ENCODE results near the gene PM20D1.
A peak's percentile ranks its signal among the peaks of the same experiment; 100 is the strongest.

PM20D1 gene

DNA sequence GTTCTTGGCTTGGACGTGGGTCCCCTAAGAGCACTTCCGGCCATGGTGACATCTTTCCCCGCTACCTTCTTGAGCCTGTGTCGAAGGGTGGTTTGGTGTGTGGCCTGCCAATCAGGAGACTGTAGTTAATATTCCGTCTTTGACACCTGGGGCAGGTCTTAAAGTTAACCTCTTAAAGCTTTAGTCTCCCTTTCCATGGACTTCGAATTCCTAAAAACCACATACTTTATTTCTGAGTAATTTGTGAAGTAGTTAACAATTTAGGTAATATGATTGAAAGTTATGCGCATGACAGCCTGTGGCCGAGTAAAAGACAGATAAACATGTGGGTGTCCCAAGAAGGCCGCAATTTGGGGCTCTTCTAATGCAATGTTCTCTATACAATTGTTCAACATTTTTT is 64.5 kb downstream of the PM20D1 start:
- no peak overlapping the region for H3K4me3 ChIP-seq (replicated peaks; ENCODE audit: low read depth, low read length)
- TF ChIP-seq CTCF (IDR thresholded peaks at IDR 0.05; ENCODE audit: low read length, missing control alignments) = no peak
- no peak for DNase-seq (ENCODE audit: low read depth)

GRCh38 chr1:205783904-205784303 is 66.0 kb downstream of the PM20D1 start:
- TF ChIP-seq CTCF (IDR thresholded peaks at IDR 0.05; ENCODE audit: low read length, missing control alignments) = no peak
- no peak overlapping the region for H3K4me3 ChIP-seq (replicated peaks; ENCODE audit: low read depth, low read length)
- peak; percentile 29 for DNase-seq (ENCODE audit: low read depth)

GRCh38 chr1:205783433-205783795 is 66.5 kb downstream of the PM20D1 start:
- no peak for DNase-seq (ENCODE audit: low read depth)
- no peak overlapping the region for H3K4me3 ChIP-seq (replicated peaks; ENCODE audit: low read depth, low read length)
- TF ChIP-seq CTCF (IDR thresholded peaks at IDR 0.05; ENCODE audit: low read length, missing control alignments) = no peak

DNA sequence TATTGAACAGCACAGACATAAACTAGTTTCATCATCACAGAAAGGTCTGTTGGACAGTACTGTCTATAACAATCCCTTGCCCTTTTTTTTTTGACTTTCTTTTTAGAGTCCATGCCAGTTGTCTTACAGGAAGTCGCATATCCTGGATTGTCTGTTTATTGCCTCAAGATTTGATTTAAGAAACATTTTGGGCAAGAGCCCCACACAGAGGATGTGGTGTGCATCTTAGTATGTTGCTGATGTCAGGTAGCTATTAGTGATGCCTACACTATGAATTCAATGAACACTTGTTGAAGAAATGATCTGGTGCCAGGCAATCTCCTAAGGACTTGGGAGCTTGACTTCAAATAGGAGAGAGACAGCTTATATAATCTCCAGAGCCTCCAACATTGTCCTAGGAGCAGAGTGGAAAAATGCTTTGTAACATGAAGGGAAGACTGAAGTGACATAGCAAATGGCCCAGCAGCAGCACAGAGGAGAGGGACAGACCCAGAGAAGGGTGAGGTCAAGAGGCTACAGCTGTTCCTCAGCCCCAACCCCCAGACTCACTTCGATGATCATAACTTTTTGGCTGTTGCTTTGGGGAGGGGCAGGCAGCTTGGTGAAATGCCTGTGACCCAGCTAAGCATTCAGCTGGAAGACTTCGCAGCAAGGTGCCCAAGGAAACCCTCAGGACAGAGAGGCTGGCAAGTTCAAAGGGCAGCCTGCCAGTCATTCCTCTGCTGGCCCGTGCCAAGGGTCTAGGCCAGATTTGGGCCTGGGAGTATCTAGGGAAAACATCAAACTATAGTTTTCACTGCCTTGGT is 67.1 kb downstream of the PM20D1 start:
- no peak for TF ChIP-seq CTCF (IDR thresholded peaks at IDR 0.05; ENCODE audit: low read length, missing control alignments)
- H3K4me3 ChIP-seq (replicated peaks; ENCODE audit: low read depth, low read length) = no peak overlapping the region
- DNase-seq (ENCODE audit: low read depth) = no peak

DNA sequence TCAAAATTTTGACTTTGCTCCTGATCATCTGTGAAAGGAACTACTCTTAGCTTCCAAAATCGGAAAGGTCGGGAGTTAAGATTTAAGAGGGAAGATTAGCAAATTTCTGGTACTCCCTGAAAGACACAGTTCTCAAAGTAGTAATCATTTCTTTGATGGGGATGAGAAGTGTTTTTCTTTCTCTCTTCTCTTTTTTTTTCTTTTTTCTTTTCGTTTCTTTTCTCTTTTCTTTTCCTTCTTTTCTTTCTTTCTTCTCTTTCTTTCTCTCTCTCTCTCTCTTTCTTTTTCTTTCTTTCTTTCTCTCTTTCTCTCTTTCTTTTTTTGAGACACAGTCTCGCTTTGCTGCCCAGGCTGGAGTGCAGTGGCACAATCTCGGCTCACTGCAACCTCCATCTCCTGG is 69.6 kb downstream of the PM20D1 start:
- no peak overlapping the region for H3K4me3 ChIP-seq (replicated peaks; ENCODE audit: low read depth, low read length)
- no peak for DNase-seq (ENCODE audit: low read depth)
- no peak for TF ChIP-seq CTCF (IDR thresholded peaks at IDR 0.05; ENCODE audit: low read length, missing control alignments)

All from fibroblast of pulmonary artery (primary cell).